PFSK-1 (cell line): ENCODE results near the gene RBM20.

Source experiments
- FOXP2 ChIP-seq: optimal IDR thresholded peaks from 2 replicates; pipeline ENCODE3; 2011; ENCODE audit warnings: borderline replicate concordance, control low read depth, inconsistent platforms; ENCODE audit not compliant: insufficient read depth; ENCODE audit errors: extremely low read length, extremely low read depth
- POLR2AphosphoS5 ChIP-seq: IDR thresholded peaks from 2 replicates; pipeline ENCODE4 v1.6.1; 2012; ENCODE audit warnings: low read depth, mild to moderate bottlenecking, control low read depth, low read length, moderate library complexity
- REST ChIP-seq, 2 experiments: IDR thresholded peaks; 2 replicates each; pipeline versions ENCODE4 v1.6.1 to v1.8.0; 2011 to 2012; ENCODE audit warnings: low read depth in 2 of 2, low read length in 2 of 2, control low read depth in 1 of 2, inconsistent platforms in 1 of 2, mild to moderate bottlenecking in 1 of 2, moderate library complexity in 1 of 2; ENCODE audit not compliant: insufficient read depth in 1 of 2
- TAF1 ChIP-seq: IDR thresholded peaks from 2 replicates; pipeline ENCODE4 v1.6.1; 2012; ENCODE audit warnings: low read length, control low read depth, borderline replicate concordance; ENCODE audit not compliant: insufficient read depth

- TF ChIP-seq REST (IDR thresholded peaks at IDR 0.05; ENCODE audit: insufficient read depth in 1 of 2, low read depth in 2 of 2, low read length in 2 of 2) (no peak), FOXP2 (no peak), POLR2AphosphoS5 (no peak), TAF1 (no peak)
Measured at GRCh38 chr10:110643035-110643652, 992 bp upstream of the RBM20 start.
